BLaER1 (cell line): ENCODE measurements around the gene ASAP2.

Experiments
- H3K27ac ChIP-seq: shearing (Covaris generic); formaldehyde crosslinking; 2 replicates; pipeline ENCODE4 v1.8.1; 2022
- H3K27me3 ChIP-seq: shearing (Covaris generic); formaldehyde crosslinking; 2 replicates; pipeline ENCODE4 v1.8.1; 2022
- H3K36me3 ChIP-seq: shearing (Covaris generic); formaldehyde crosslinking; 2 replicates; pipeline ENCODE4 v1.8.1; 2022
- H3K4me1 ChIP-seq: shearing (Covaris generic); formaldehyde crosslinking; 2 replicates; pipeline ENCODE4 v1.8.1; 2022
- H3K4me2 ChIP-seq: shearing (Covaris generic); formaldehyde crosslinking; 2 replicates; pipeline ENCODE4 v1.8.1; 2022
- H3K4me3 ChIP-seq: shearing (Covaris generic); formaldehyde crosslinking; 2 replicates; pipeline ENCODE4 v1.8.1; 2022
- H3K9ac ChIP-seq: shearing (Covaris generic); formaldehyde crosslinking; 2 replicates; pipeline ENCODE4 v1.8.1; 2022
- H3K9me3 ChIP-seq: shearing (Covaris generic); formaldehyde crosslinking; 2 replicates; pipeline ENCODE4 v1.8.1; 2022
- H4K20me1 ChIP-seq: shearing (Covaris generic); formaldehyde crosslinking; 2 replicates; pipeline ENCODE4 v1.8.1; 2022
- Cebpa-rat ChIP-seq: shearing (Covaris generic); IDR thresholded peaks from 2 replicates; pipeline ENCODE4 v1.8.1; 2022

ASAP2 gene

GRCh38 chr2:9325428-9325827, 118.8 kb downstream of the ASAP2 start:
- Histone ChIP-seq H3K4me3 (no peak overlapping the region), H4K20me1 (no peaks in the 10 kb centered on the region), H3K36me3 (peaks cover 52% of the 10 kb centered on the region), H3K27ac (no peak overlapping the region), H3K4me1 (peaks cover 55% of the 10 kb centered on the region), H3K27me3 (no peaks in the 10 kb centered on the region), H3K4me2 (no peak overlapping the region), H3K9ac (no peak overlapping the region), H3K9me3 (no peaks in the 10 kb centered on the region)
- TF ChIP-seq Cebpa-rat = no peak

- Histone ChIP-seq H4K20me1 (no peaks in the 10 kb centered on the region), H3K9ac (peak overlapping the region; percentile 51; the same call in 1 of the 2 replicates), H3K4me2 (peak overlapping the region; percentile 88), H3K4me1 (peaks cover 65% of the 10 kb centered on the region), H3K9me3 (no peaks in the 10 kb centered on the region), H3K27me3 (no peaks in the 10 kb centered on the region), H3K27ac (peak overlapping the region; percentile 84), H3K4me3 (no peak overlapping the region), H3K36me3 (peaks cover 37% of the 10 kb centered on the region)
- no peak for TF ChIP-seq Cebpa-rat
Observed at GRCh38 chr2:9326975-9327374, 120.4 kb downstream of the ASAP2 start.

- H3K4me3 ChIP-seq = 0 out of 2 replicates have a peak overlapping the region, but pooled peaks have one; percentile 11
- no peaks in the 10 kb centered on the region for H3K27me3 ChIP-seq
- H3K4me1 ChIP-seq = peaks cover 75% of the 10 kb centered on the region
- H4K20me1 ChIP-seq = no peaks in the 10 kb centered on the region
- H3K27ac ChIP-seq = peak overlapping the region; percentile 84
- peaks cover 28% of the 10 kb centered on the region for H3K36me3 ChIP-seq
- TF ChIP-seq Cebpa-rat = 0 out of 2 replicates have a peak, but pooled peaks have one; percentile 12
- H3K4me2 ChIP-seq = peak overlapping the region; percentile 88
- peak overlapping the region; percentile 44; the same call in 1 of the 2 replicates for H3K9ac ChIP-seq
- no peaks in the 10 kb centered on the region for H3K9me3 ChIP-seq
Observed at GRCh38 chr2:9327873-9328352, 121.3 kb downstream of the ASAP2 start.

GRCh38 chr2:9328931-9329330, 122.3 kb downstream of the ASAP2 start:
- H3K27ac ChIP-seq = peak overlapping the region; percentile 84
- H4K20me1 ChIP-seq = no peaks in the 10 kb centered on the region
- no peak for TF ChIP-seq Cebpa-rat

GRCh38 chr2:9329497-9329896, 122.9 kb downstream of the ASAP2 start:
- H3K36me3 ChIP-seq = peaks cover 16% of the 10 kb centered on the region
- H3K4me2 ChIP-seq = peak overlapping the region; percentile 88
- TF ChIP-seq Cebpa-rat = no peak
- peak overlapping the region; percentile 70 for H3K9ac ChIP-seq
- H4K20me1 ChIP-seq = no peaks in the 10 kb centered on the region
- peaks cover 90% of the 10 kb centered on the region for H3K4me1 ChIP-seq
- no peaks in the 10 kb centered on the region for H3K9me3 ChIP-seq
- peak overlapping the region; percentile 49 for H3K4me3 ChIP-seq
- H3K27ac ChIP-seq = peak overlapping the region; percentile 84
- no peaks in the 10 kb centered on the region for H3K27me3 ChIP-seq

More at GRCh38 chr2:9328931-9329330, 122.3 kb downstream of the ASAP2 start:
- Histone ChIP-seq H3K4me3 (peak overlapping the region; percentile 49), H3K27me3 (no peaks in the 10 kb centered on the region), H3K4me2 (peak overlapping the region; percentile 88), H3K9me3 (no peaks in the 10 kb centered on the region), H3K36me3 (peaks cover 17% of the 10 kb centered on the region), H3K9ac (peak overlapping the region; percentile 70), H3K4me1 (peaks cover 85% of the 10 kb centered on the region)

- peak overlapping the region; percentile 49 for H3K4me3 ChIP-seq
- peaks cover 98% of the 10 kb centered on the region for H3K4me1 ChIP-seq
- no peaks in the 10 kb centered on the region for H3K9me3 ChIP-seq
- peak overlapping the region; percentile 84 for H3K27ac ChIP-seq
- H3K4me2 ChIP-seq = peak overlapping the region; percentile 88
- H3K36me3 ChIP-seq = peaks cover 18% of the 10 kb centered on the region
- TF ChIP-seq Cebpa-rat = no peak
- H4K20me1 ChIP-seq = no peaks in the 10 kb centered on the region
- H3K27me3 ChIP-seq = no peaks in the 10 kb centered on the region
- H3K9ac ChIP-seq = peak overlapping the region; percentile 70
Observed at GRCh38 chr2:9330612-9331270, 124.1 kb downstream of the ASAP2 start.

- peaks cover 98% of the 10 kb centered on the region for H3K4me1 ChIP-seq
- H3K27ac ChIP-seq = peak overlapping the region; percentile 84
- TF ChIP-seq Cebpa-rat = no peak
- H3K36me3 ChIP-seq = peaks cover 16% of the 10 kb centered on the region
- peak overlapping the region; percentile 88 for H3K4me2 ChIP-seq
- no peaks in the 10 kb centered on the region for H4K20me1 ChIP-seq
- no peaks in the 10 kb centered on the region for H3K27me3 ChIP-seq
- peak overlapping the region; percentile 70 for H3K9ac ChIP-seq
- H3K9me3 ChIP-seq = no peaks in the 10 kb centered on the region
- peak overlapping the region; percentile 49; the same call in 1 of the 2 replicates for H3K4me3 ChIP-seq
Observed at GRCh38 chr2:9331704-9332103, 125.1 kb downstream of the ASAP2 start.

- H3K4me1 ChIP-seq = peaks cover 98% of the 10 kb centered on the region
Observed at GRCh38 chr2:9332136-9332852, 125.7 kb downstream of the ASAP2 start.

GRCh38 chr2:9332853-9333245, 126.2 kb downstream of the ASAP2 start:
- no peaks in the 10 kb centered on the region for H4K20me1 ChIP-seq
- no peak overlapping the region for H3K4me3 ChIP-seq
- no peaks in the 10 kb centered on the region for H3K27me3 ChIP-seq
- TF ChIP-seq Cebpa-rat = no peak
- peak overlapping the region; percentile 50; the same call in 1 of the 2 replicates for H3K9ac ChIP-seq
- H3K27ac ChIP-seq = peak overlapping the region; percentile 84
- peaks cover 28% of the 10 kb centered on the region for H3K36me3 ChIP-seq
- H3K4me2 ChIP-seq = peak overlapping the region; percentile 88
- H3K4me1 ChIP-seq = peaks cover 94% of the 10 kb centered on the region
- no peaks in the 10 kb centered on the region for H3K9me3 ChIP-seq

More at GRCh38 chr2:9332136-9332852, 125.7 kb downstream of the ASAP2 start:
- H3K9me3 ChIP-seq = no peaks in the 10 kb centered on the region
- peak overlapping the region; percentile 84 for H3K27ac ChIP-seq
- H3K36me3 ChIP-seq = peaks cover 22% of the 10 kb centered on the region
- peak overlapping the region; percentile 88 for H3K4me2 ChIP-seq
- H3K9ac ChIP-seq = peak overlapping the region; percentile 70
- no peaks in the 10 kb centered on the region for H4K20me1 ChIP-seq
- H3K27me3 ChIP-seq = no peaks in the 10 kb centered on the region
- no peak for TF ChIP-seq Cebpa-rat
- no peak overlapping the region for H3K4me3 ChIP-seq

- peak overlapping the region; percentile 88 for H3K4me2 ChIP-seq
- no peaks in the 10 kb centered on the region for H3K27me3 ChIP-seq
- peak overlapping the region; percentile 50 for H3K9ac ChIP-seq
- H3K4me3 ChIP-seq = no peak overlapping the region
- peaks cover 86% of the 10 kb centered on the region for H3K4me1 ChIP-seq
- peak overlapping the region; percentile 84 for H3K27ac ChIP-seq
- H3K36me3 ChIP-seq = peaks cover 36% of the 10 kb centered on the region
- H4K20me1 ChIP-seq = no peaks in the 10 kb centered on the region
- no peaks in the 10 kb centered on the region for H3K9me3 ChIP-seq
- no peak for TF ChIP-seq Cebpa-rat
Observed at GRCh38 chr2:9333591-9334171, 127.1 kb downstream of the ASAP2 start.
